HG03354 (cell line): Measurements from ENCODE around the gene BCL3.
A peak's percentile ranks its signal among the peaks of the same experiment; 100 is the strongest.
"Not testable (repeated sequence)": the region's sequence is repeated elsewhere in the genome, so short reads cannot be mapped to it uniquely, and the experiment has no call there.

Source experiments
- ATAC-seq: cut with Tn5 transposase; IDR thresholded peaks from one replicate; pipeline ENCODE4 v1.9.1; 2021; ENCODE audit warnings: mild to moderate bottlenecking; ENCODE audit not compliant: unreplicated experiment, poor library complexity, severe bottlenecking

BCL3 gene, protein sequence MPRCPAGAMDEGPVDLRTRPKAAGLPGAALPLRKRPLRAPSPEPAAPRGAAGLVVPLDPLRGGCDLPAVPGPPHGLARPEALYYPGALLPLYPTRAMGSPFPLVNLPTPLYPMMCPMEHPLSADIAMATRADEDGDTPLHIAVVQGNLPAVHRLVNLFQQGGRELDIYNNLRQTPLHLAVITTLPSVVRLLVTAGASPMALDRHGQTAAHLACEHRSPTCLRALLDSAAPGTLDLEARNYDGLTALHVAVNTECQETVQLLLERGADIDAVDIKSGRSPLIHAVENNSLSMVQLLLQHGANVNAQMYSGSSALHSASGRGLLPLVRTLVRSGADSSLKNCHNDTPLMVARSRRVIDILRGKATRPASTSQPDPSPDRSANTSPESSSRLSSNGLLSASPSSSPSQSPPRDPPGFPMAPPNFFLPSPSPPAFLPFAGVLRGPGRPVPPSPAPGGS

DNA sequence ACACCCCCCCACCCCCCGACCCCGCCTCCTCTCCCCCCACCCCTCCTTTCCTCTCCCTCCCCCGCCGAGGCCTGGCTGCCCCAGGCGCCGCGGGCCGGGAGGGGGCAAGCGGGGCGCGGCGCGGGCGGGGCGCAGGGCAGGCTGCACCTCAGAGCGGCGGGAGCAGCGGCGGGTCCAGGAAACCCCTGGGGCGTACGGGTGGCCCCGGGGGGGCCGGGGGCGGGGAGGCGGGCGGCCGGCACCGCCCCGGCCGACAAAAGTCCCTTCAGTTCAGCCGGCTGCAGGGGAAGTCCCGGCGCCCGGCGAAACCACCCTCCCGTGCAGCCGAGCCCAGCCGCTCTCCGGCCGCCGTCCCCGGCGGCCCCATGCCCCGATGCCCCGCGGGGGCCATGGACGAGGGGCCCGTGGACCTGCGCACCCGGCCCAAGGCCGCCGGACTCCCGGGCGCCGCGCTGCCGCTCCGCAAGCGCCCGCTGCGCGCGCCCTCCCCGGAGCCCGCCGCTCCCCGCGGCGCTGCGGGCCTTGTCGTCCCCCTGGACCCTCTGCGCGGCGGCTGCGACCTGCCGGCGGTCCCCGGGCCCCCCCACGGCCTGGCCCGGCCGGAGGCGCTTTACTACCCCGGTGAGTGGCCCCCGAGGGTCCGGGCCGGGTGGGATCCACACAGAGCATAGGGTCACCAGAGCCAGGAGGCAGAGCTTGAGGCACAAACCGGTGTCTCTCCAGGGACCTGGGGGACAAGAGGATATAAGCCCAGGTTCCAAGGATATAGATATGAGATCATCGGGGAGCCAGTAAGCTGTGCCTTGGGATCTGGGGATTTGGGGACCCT lies at the start of gene BCL3:
Gene BCL3, plus strand, starts transcription at position 283 of the 829 bp plus-strand sequence. Its CDS starts 83 bp downstream, at position 366.
- ATAC-seq: peak; percentile 28

- ATAC-seq: no peak
Observed at GRCh38 chr19:44700547-44700946, 48.0 kb upstream of the BCL3 start.

DNA sequence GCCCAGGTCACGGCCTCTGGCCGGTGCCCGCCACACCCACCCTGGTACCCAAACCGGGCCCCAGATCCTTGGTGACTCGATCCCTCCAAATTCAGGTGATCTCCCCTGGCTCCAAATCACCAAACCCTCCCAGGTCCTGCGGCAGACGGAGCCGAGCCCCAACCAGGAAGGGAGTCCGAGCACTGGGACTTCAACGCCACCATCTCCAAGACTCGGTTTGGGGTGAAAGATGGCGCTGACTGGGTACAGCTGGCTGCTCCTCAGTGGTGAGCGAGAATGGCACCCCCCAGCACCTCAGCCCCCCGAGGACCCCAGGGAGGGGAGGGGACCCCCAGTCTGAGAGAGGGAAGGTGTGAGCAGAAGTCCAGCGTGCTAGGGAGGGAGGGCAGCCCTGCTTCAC lies 47.3 kb upstream of the BCL3 start:
- ATAC-seq: no peak

DNA sequence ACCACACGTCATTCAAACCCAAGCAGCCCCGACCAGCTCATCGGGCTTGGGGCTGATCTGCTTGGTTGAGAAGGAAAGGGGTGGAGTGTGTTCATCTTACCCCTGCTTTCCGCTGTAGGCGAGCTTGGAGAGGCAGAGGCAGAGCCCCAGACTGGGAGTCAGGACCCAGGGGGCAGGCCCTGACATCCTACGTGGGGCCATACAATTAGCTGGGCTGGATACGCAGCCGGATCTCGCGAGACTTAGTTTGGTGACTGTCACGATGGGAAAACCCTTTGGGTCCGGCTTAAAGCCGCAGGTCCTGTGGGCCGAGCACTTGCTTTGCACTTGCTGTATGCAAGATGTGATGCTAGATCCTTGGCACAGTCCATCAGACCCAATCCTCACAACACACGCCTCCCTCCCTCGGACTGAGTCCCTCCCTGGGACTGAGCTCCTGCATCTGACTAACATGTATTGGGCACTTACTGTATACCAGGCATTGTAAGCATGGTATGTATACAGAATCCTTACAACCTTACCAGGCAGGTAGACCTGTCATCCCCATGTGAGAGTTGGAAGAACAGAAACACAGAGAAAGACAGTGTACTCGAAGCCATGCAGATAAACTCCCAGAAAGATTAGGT lies 45.8 kb upstream of the BCL3 start:
- ATAC-seq: no peak

DNA sequence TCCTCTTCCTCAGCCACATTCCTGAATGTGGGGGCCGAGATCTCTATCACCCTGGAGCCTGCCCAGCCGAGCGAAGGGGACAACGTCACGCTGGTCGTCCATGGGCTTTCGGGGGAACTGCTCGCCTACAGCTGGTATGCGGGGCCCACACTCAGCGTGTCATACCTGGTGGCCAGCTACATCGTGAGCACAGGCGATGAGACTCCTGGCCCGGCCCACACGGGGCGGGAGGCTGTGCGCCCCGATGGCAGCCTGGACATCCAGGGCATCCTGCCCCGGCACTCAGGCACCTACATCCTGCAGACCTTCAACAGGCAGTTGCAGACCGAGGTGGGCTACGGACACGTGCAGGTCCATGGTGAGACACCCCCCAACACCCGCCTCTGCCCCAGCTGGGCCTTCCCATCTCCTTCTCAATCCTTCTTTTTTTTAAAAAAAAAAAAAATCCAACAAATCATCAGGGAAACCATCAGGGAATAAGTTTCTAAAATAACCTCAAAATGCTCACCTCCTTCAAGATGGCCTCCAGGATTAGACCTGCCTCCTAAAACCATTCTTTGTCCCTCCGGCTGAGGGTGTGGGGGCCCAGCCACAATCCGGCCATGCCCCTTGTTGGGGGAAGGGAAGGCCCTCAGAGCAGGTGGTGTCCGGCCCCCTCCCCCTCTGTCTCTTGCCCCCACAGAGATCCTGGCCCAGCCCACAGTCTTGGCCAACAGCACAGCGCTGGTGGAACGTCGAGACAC lies 45.0 kb upstream of the BCL3 start:
- no peak for ATAC-seq

- no peak for ATAC-seq
Observed at GRCh38 chr19:44704982-44705381, 43.5 kb upstream of the BCL3 start.

GRCh38 chr19:44705502-44706010 lies 43.0 kb upstream of the BCL3 start:
- ATAC-seq: no peak

DNA sequence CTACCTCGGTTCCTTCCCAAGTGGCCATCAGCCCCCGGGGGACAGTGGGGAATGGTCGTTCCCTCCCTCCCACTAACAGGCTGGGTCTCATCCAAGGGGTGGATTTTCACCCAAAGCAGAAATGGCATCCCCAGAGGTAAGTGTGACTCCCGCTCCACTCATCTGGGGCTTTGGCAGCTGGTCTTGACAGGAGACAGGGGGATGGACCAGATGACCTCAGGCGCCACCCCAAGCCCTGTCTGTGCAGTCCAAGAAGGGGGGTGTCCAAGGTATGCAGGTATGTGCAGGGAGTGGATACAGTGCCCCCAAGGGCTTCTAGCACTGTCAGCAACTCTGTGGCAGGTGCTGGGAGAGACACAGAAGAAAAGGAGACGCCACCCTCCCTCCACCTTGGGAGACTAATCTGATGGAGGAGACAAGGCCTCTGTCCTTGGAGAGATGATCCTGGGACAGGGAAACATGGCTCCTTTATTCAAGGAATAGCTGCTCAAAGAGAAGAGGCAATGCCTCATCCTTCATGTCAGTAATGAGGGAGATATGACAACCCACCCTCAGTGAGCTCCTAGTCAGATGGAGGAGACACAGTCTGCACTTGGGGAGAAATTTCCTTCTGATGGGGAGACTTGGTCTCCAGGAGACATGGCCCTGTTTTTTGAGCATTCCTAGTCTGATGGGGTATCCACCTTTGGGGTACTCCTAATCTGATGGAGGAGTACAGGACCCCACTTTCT lies 41.8 kb upstream of the BCL3 start:
- ATAC-seq: no peak

DNA sequence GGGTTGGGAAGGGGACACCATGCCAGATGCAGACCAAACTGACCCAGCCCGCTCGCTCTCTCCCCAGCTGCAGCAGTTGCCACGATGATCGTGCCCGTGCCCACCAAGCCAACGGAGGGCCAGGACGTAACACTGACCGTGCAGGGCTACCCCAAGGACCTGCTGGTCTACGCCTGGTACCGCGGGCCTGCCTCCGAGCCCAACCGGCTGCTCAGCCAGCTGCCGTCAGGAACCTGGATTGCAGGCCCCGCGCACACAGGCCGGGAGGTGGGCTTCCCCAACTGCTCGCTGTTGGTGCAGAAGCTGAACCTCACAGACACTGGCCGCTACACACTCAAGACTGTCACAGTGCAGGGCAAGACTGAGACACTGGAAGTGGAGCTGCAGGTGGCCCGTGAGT lies 40.7 kb upstream of the BCL3 start:
- ATAC-seq: no peak

- ATAC-seq: no peak
Observed at GRCh38 chr19:44708940-44709339, 39.6 kb upstream of the BCL3 start.

- ATAC-seq: not testable (repeated sequence)
Observed at GRCh38 chr19:44709434-44710266, 38.9 kb upstream of the BCL3 start.

DNA sequence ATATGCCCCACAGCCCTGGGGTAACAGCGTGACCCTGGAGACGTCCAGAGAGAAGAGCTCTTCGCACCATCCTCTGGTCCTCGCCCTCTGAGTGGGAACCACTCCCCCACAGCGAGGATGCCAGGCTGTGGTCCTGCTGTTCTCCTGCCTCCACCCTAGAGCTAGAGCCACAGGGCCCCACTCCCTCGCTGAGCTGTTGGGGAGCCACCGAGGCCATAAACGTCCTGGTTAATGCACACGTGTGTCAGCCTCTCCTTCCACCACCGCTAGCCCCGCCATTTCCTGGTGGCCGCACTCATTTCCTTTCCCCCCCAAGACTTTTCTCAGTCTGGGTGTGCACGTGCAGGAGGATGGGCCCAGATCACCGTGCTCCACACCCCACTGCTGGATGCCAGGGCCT lies 38.0 kb upstream of the BCL3 start:
- no peak for ATAC-seq

- no peak for ATAC-seq
Observed at GRCh38 chr19:44712864-44713515, 35.5 kb upstream of the BCL3 start.

- ATAC-seq: no peak
Observed at GRCh38 chr19:44714597-44715169, 33.8 kb upstream of the BCL3 start.

DNA sequence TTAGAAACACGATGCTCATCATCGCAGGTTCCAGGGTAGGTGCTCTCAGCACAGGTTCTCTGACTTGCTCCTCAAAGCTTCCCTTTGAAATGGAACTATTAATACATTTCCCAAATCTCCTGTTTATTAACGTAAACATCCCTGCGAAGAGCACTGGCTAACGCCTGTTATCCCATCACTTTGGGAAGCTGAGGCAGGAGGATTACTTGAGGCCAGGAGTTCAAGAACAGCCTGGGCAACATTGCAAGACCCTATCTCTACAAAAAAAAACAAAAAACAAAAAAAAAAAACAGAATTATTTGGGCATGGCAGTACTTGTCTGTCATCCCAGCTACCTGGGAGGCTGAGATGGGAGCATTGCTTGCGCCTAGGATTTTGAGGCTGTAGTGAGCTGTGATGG lies 30.9 kb upstream of the BCL3 start:
- no peak for ATAC-seq

DNA sequence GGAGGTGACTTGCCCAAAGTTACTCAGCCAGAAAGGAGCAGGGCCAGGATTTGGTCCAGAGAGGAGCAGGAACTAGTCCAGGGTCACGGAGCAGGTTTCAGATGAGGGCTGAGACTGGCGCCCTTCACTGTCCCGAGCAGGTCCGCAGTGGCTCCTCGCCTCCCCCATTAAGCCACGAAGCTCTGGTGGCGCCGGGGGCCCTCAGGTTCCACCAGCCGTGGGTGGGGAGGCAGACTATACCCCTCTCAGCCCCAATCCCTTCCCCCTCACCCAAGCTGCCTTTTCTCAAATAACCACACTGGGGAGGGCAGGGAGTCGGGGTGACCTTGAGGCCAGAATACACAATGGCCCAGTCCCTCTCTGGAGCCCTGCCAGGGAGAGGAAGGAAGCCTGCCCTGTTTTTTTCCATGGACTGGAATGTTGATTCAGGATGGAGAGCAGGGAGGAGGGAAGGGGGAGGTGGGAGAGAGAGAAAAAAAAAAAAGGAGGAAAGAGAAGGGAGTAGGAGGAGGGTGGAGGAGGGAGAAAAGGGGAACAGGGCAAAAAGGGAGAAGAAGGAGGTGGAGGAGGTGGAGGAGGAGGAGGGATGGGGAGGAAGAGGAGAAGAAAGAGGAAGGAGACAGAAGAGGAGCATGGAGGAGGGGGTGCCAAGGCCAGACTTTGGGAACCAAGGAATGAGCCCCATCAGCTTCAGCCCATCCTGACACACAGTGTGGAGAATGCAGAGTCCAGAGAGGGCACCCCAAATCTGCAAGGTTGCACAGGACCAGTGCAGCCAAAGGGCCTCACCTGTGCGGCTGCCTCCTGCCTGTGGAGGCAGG lies 29.9 kb upstream of the BCL3 start:
- ATAC-seq: no peak
